ENCODE measurements around the gene ASTN2.

DNA sequence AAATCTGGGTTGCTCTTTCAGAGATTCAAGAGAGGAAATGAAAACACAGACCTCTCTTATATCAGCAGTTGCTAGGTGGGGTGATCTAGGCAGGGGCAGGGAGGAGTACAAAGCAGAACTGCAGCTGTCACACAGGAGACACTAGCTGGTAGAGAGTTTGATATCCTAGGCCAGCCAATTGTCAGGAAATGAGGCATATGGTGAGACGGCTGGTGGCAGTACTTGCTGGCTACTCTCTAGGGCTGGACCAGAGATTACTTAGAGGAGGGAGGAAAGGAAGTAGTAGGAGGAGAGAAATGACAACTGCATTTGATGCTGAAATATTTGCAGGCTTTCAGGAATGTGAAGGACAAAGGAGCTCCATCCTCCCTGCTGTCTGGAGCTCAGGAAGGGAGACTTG is 614.0 kb downstream of the ASTN2 start:
- TF ChIP-seq POLR2A (IDR thresholded peaks at IDR 0.05; ENCODE audit: low read depth, low read length) (no peak), NFYA (IDR thresholded peaks at IDR 0.05; ENCODE audit: borderline replicate concordance, low read depth, low read length) (no peak), POU2F2 (IDR thresholded peaks at IDR 0.05; ENCODE audit: borderline replicate concordance, low read depth, low read length) (no peak), SMARCA5 (IDR thresholded peaks at IDR 0.05) (no peak), GABPA (IDR thresholded peaks at IDR 0.05; ENCODE audit: low read depth) (no peak), NBN (IDR thresholded peaks at IDR 0.05) (no peak), CBX5 (IDR thresholded peaks at IDR 0.05; ENCODE audit: low read depth) (no peak), POLR2AphosphoS5 (IDR thresholded peaks at IDR 0.05; ENCODE audit: low read length) (no peak), NFXL1 (IDR thresholded peaks at IDR 0.05; ENCODE audit: borderline replicate concordance) (no peak), TAF1 (IDR thresholded peaks at IDR 0.05; ENCODE audit: borderline replicate concordance, low read depth, low read length) (no peak), JUNB (IDR thresholded peaks at IDR 0.05) (no peak)
- TF ChIP-seq, protein P1, sequence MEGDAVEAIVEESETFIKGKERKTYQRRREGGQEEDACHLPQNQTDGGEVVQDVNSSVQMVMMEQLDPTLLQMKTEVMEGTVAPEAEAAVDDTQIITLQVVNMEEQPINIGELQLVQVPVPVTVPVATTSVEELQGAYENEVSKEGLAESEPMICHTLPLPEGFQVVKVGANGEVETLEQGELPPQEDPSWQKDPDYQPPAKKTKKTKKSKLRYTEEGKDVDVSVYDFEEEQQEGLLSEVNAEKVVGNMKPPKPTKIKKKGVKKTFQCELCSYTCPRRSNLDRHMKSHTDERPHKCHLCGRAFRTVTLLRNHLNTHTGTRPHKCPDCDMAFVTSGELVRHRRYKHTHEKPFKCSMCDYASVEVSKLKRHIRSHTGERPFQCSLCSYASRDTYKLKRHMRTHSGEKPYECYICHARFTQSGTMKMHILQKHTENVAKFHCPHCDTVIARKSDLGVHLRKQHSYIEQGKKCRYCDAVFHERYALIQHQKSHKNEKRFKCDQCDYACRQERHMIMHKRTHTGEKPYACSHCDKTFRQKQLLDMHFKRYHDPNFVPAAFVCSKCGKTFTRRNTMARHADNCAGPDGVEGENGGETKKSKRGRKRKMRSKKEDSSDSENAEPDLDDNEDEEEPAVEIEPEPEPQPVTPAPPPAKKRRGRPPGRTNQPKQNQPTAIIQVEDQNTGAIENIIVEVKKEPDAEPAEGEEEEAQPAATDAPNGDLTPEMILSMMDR (IDR thresholded peaks at IDR 0.05 in 2 of 3, conservative IDR thresholded peaks at IDR 0.05 in 1 of 3; ENCODE audit: control insufficient read depth in 2 of 3, extremely low read depth in 1 of 3, insufficient read depth in 1 of 3, low read depth in 3 of 3, low read length in 3 of 3) = no peak
- TF ChIP-seq, protein P2, sequence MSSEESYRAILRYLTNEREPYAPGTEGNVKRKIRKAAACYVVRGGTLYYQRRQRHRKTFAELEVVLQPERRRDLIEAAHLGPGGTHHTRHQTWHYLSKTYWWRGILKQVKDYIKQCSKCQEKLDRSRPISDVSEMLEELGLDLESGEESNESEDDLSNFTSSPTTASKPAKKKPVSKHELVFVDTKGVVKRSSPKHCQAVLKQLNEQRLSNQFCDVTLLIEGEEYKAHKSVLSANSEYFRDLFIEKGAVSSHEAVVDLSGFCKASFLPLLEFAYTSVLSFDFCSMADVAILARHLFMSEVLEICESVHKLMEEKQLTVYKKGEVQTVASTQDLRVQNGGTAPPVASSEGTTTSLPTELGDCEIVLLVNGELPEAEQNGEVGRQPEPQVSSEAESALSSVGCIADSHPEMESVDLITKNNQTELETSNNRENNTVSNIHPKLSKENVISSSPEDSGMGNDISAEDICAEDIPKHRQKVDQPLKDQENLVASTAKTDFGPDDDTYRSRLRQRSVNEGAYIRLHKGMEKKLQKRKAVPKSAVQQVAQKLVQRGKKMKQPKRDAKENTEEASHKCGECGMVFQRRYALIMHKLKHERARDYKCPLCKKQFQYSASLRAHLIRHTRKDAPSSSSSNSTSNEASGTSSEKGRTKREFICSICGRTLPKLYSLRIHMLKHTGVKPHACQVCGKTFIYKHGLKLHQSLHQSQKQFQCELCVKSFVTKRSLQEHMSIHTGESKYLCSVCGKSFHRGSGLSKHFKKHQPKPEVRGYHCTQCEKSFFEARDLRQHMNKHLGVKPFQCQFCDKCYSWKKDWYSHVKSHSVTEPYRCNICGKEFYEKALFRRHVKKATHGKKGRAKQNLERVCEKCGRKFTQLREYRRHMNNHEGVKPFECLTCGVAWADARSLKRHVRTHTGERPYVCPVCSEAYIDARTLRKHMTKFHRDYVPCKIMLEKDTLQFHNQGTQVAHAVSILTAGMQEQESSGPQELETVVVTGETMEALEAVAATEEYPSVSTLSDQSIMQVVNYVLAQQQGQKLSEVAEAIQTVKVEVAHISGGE (CRISPR knock-in tag; IDR thresholded peaks at IDR 0.05) = no peak
